HepG2 (cell line): ENCODE results near the gene CAPN10. TPM values are rescaled to one million over a fixed set of nuclear protein-coding genes. Genes with fewer than 3 reads are reported as not detected.

ENCODE experiments used
- ATAC-seq: fragments of 200-7000 bp; cut with Tn5 transposase; 3 replicates; pipeline ENCODE4 v1.9.1; 2020; ENCODE audit warnings: mild to moderate bottlenecking, moderate library complexity
- BruUV-seq: library from RNA; stranded (reverse); fragments of 400-500 nt; replicated peaks from 2 replicates; lab custom pipeline; 2021; lab: Mats Ljungman, UMichigan
- CTCF ChIA-PET: fragments of 300-600 bp; formaldehyde crosslinking; extraction: SDS; loops from one replicate; lab custom pipeline; 2021; ENCODE audit warnings: low total read pairs, inconsistent platforms, low intra/inter-chr PET ratio; lab: Yijun Ruan, JAX
- POLR2A ChIA-PET: fragments of 350-600 bp; sonication (Branson Sonifier 250); formaldehyde crosslinking; loops from one replicate; lab custom pipeline; 2020; ENCODE audit warnings: antibody characterized with exemption, inconsistent platforms; lab: Yijun Ruan, JAX
- DNase-seq: peaks from one replicate; pipeline ENCODE4 v3.0.0-alpha.2; 2015; ENCODE audit warnings: low spot score
- FAIRE-seq: peaks from 3 replicates; lab custom pipeline; 2011; peaks lifted over from hg19 to GRCh38; lab: Jason Lieb, UNC
- H2AFZ ChIP-seq: one replicate; pipeline ENCODE4 v1.6.1; 2011; ENCODE audit warnings: low read length, inconsistent platforms
- H3K27ac ChIP-seq: fragments of 300-600 bp; 3 replicates; pipeline ENCODE4 v1.8.0; 2011; ENCODE audit warnings: mixed run types, mild to moderate bottlenecking, mixed read lengths, low read length, inconsistent platforms; ENCODE audit not compliant: insufficient read depth; ENCODE audit errors: extremely low read length
- H3K27me3 ChIP-seq, 2 experiments: fragments of 200-600 bp in 1 of 2; 2 replicates in 1 of 2; 3 replicates in 1 of 2; pipeline versions ENCODE4 v1.6.0 to v1.8.0; 2011; ENCODE audit warnings: low read length in 2 of 2, mild to moderate bottlenecking in 2 of 2, moderate library complexity in 2 of 2, inconsistent platforms in 1 of 2; ENCODE audit not compliant: insufficient read depth in 2 of 2, control insufficient read depth in 1 of 2
- H3K36me3 ChIP-seq, 2 experiments: fragments of 200-600 bp in 1 of 2; replicated peaks in 1 of 2; 2 replicates in 1 of 2; 3 replicates in 1 of 2; pipeline versions ENCODE4 v1.5.1 to v1.8.0; 2011; ENCODE audit warnings: low read length in 2 of 2, inconsistent platforms in 1 of 2; ENCODE audit not compliant: insufficient read depth in 2 of 2, control insufficient read depth in 1 of 2
- H3K4me1 ChIP-seq: 2 replicates; pipeline ENCODE4 v1.5.1; 2012; ENCODE audit warnings: low read length, inconsistent platforms; ENCODE audit not compliant: insufficient read depth
- H3K4me2 ChIP-seq: 2 replicates; pipeline ENCODE4 v1.6.0; 2011; ENCODE audit warnings: low read depth, low read length, inconsistent platforms
- H3K4me3 ChIP-seq, 3 experiments: fragments of 200-600 bp in 1 of 3; sonication (generic), shearing (Covaris generic) in 1 of 3; replicated peaks in 1 of 3; 2 replicates each; pipeline ENCODE4 v1.5.1; 2011 to 2016; ENCODE audit warnings: low read length in 3 of 3, inconsistent platforms in 2 of 3, low read depth in 2 of 3, mild to moderate bottlenecking in 2 of 3, control low read depth in 1 of 3, mixed read lengths in 1 of 3; ENCODE audit not compliant: insufficient read depth in 1 of 3
- H3K79me2 ChIP-seq: one replicate; pipeline ENCODE4 v1.6.1; 2011; ENCODE audit warnings: low read length, inconsistent platforms; ENCODE audit not compliant: insufficient read depth
- H3K9ac ChIP-seq: 2 replicates; pipeline ENCODE4 v1.6.0; 2011; ENCODE audit warnings: mild to moderate bottlenecking, low read depth, low read length, inconsistent platforms; ENCODE audit not compliant: insufficient read depth
- H3K9me3 ChIP-seq: 2 replicates; pipeline ENCODE4 v1.5.1; 2012; ENCODE audit warnings: mild to moderate bottlenecking, low read length
- H4K20me1 ChIP-seq: 2 replicates; pipeline ENCODE4 v1.6.0; 2011; ENCODE audit warnings: inconsistent platforms, mild to moderate bottlenecking, low read length, moderate library complexity; ENCODE audit not compliant: insufficient read depth
- CENPT ChIP-seq: sonication (generic); formaldehyde crosslinking; IDR thresholded peaks from 2 replicates; pipeline ENCODE4 v1.8.0; 2022; ENCODE audit warnings: low read depth, mild to moderate bottlenecking, moderate library complexity, missing genetic modification reagents
- CSRNP2 ChIP-seq: sonication (generic); formaldehyde crosslinking; conservative IDR thresholded peaks from 2 replicates; pipeline ENCODE4 v1.8.0; 2022; ENCODE audit warnings: low read depth, missing genetic modification reagents
- E2F5 ChIP-seq: sonication (generic); formaldehyde crosslinking; conservative IDR thresholded peaks from 2 replicates; pipeline ENCODE4 v1.4.0; 2020; ENCODE audit warnings: missing genetic modification reagents
- EED ChIP-seq: sonication (generic); formaldehyde crosslinking; IDR thresholded peaks from 2 replicates; pipeline ENCODE4 v1.5.0; 2020; ENCODE audit warnings: mild to moderate bottlenecking, missing genetic modification reagents
- FOXP4 ChIP-seq: sonication (generic); formaldehyde crosslinking; IDR thresholded peaks from 2 replicates; pipeline ENCODE4 v1.4.0; 2020; ENCODE audit warnings: missing genetic modification reagents
- THYN1 ChIP-seq: sonication (generic); formaldehyde crosslinking; IDR thresholded peaks from 2 replicates; pipeline ENCODE4 v1.8.1; 2023; ENCODE audit warnings: low read depth, mild to moderate bottlenecking, moderate library complexity, missing genetic modification reagents, borderline replicate concordance
- XRCC5 ChIP-seq: fragments of 200-400 bp; formaldehyde crosslinking; optimal IDR thresholded peaks from 2 replicates; pipeline ENCODE3; 2017; ENCODE audit warnings: mild to moderate bottlenecking, low read length
- ZFP36L1 ChIP-seq: sonication (generic); formaldehyde crosslinking; IDR thresholded peaks from 2 replicates; pipeline ENCODE4 v1.8.0; 2022; ENCODE audit warnings: mild to moderate bottlenecking, missing genetic modification reagents, moderate library complexity
- ZFP62 ChIP-seq: sonication (generic); formaldehyde crosslinking; IDR thresholded peaks from 2 replicates; pipeline ENCODE4 v1.4.0; 2020; ENCODE audit warnings: missing genetic modification reagents
- ZMYM4 ChIP-seq: sonication (generic); formaldehyde crosslinking; IDR thresholded peaks from 2 replicates; pipeline ENCODE4 v1.8.1; 2023; ENCODE audit warnings: mild to moderate bottlenecking, missing genetic modification reagents
- ZNF280B ChIP-seq: sonication (generic); formaldehyde crosslinking; IDR thresholded peaks from 2 replicates; pipeline ENCODE4 v1.5.0; 2020; ENCODE audit warnings: missing genetic modification reagents, mild to moderate bottlenecking, borderline replicate concordance
- ZNF33B ChIP-seq: sonication (generic); formaldehyde crosslinking; IDR thresholded peaks from 2 replicates; pipeline ENCODE4 v1.5.1; 2020; ENCODE audit warnings: mild to moderate bottlenecking, missing genetic modification reagents
- ZNF496 ChIP-seq: sonication (generic); formaldehyde crosslinking; IDR thresholded peaks from 2 replicates; pipeline ENCODE4 v1.8.1; 2023; ENCODE audit warnings: mild to moderate bottlenecking, moderate library complexity, missing genetic modification reagents; ENCODE audit not compliant: insufficient replicate concordance
- ZNF597 ChIP-seq: sonication (generic); formaldehyde crosslinking; IDR thresholded peaks from 2 replicates; pipeline ENCODE4 v1.5.0; 2020; ENCODE audit warnings: missing genetic modification reagents
- ZNF674 ChIP-seq: sonication (generic); formaldehyde crosslinking; IDR thresholded peaks from 2 replicates; pipeline ENCODE4 v1.5.0; 2020; ENCODE audit warnings: low read depth, mild to moderate bottlenecking, missing genetic modification reagents
- ZNF737 ChIP-seq: sonication (generic); formaldehyde crosslinking; IDR thresholded peaks from 2 replicates; pipeline ENCODE4 v1.5.0; 2020; ENCODE audit warnings: missing genetic modification reagents, mild to moderate bottlenecking, borderline replicate concordance
- ZSCAN12 ChIP-seq: sonication (generic); formaldehyde crosslinking; IDR thresholded peaks from 2 replicates; pipeline ENCODE4 v1.9.0; 2021; ENCODE audit warnings: mild to moderate bottlenecking, missing genetic modification reagents
- WGBS: methylation state at CpG from one replicate; pipeline ENCODE4 v1.1.6; 2017; ENCODE audit warnings: low lambda C conversion rate; 5-methylcytosine and 5-hydroxymethylcytosine counted together
- in situ Hi-C: cut with HindIII; loops from 2 replicates; pipeline ENCODE4 v1.10.0; 2017; ENCODE audit warnings: low pct_unique_long_range_greater_than_20kb; ENCODE audit not compliant: extremely low pct_ligation_motif_present
- intact Hi-C: fragments of 100-400 bp; cut with micrococcal nuclease; formaldehyde crosslinking; loops from one replicate; pipeline ENCODE4 v1.10.0; 2022; ENCODE audit not compliant: unreplicated experiment
- polyA plus RNA-seq, 8 experiments: library from polyadenylated mRNA; depleted of rRNA in 3 of 8; stranded (reverse) in 7 of 8; unstranded in 1 of 8; fragments of >200 nt; fragmentation: Illumina TruSeq in 4 of 8; extraction: Trizol in 4 of 8; gene quantifications; 2 replicates each; pipeline versions ENCODE4 v1.2.1 to v1.2.3, GENCODE V29; 2011 to 2016; ENCODE audit warnings: low read depth in 4 of 8, missing spikeins in 1 of 8, mixed read lengths in 1 of 8; ENCODE audit not compliant: insufficient read depth in 1 of 8
- total RNA-seq, 5 experiments: library from RNA; depleted of rRNA; stranded (reverse); fragments of >200 nt; fragmentation: Illumina TruSeq; extraction: Trizol; gene quantifications; 2 replicates each; pipeline ENCODE4 v1.2.3, GENCODE V29; 2016; ENCODE audit warnings: low read depth in 1 of 5

The CAPN10 gene
- total and polyA plus RNA-seq, 2 of the 13 experiments (the other 11 are each of a cell fraction or from before 2014, with no cell fraction given): 27.6 to 32.4 TPM

GRCh38 chr2:240593026-240593702 lies 6.6 kb downstream of the CAPN10 start:
- Histone ChIP-seq H3K27me3 (no peaks in the 10 kb centered on the region), H4K20me1 (no peaks in the 10 kb centered on the region), H2AFZ (no peak overlapping the region), H3K4me1 (peaks cover 42% of the 10 kb centered on the region), H3K27ac (no peak overlapping the region), H3K9ac (no peak overlapping the region), H3K4me3 (no peak overlapping the region), H3K9me3 (no peaks in the 10 kb centered on the region), H3K79me2 (peaks cover 20% of the 10 kb centered on the region), H3K36me3 (peaks cover 25 to 40% of the 10 kb centered on the region in 2 experiments), H3K4me2 (no peak overlapping the region)
- in situ Hi-C loops: no loop called here
- CTCF ChIA-PET: no interaction called here
- 96% methylated on average over 11 of the region's 20 CpGs for WGBS
- intact Hi-C loops: no loop called here
- DNase-seq (no peak), ATAC-seq (no peak), FAIRE-seq (no peak)
- no TSS peak for BruUV-seq
- POLR2A ChIA-PET: no interaction called here
- no peak for TF ChIP-seq ZNF674 (CRISPR knock-in tag)
- TF ChIP-seq ZNF737: no peak
- no peak for TF ChIP-seq ZFP62 (CRISPR knock-in tag)
- TF ChIP-seq THYN1 (CRISPR knock-in tag): no peak
- TF ChIP-seq ZMYM4 (CRISPR knock-in tag): no peak
- TF ChIP-seq ZNF496: no peak
- TF ChIP-seq CENPT: no peak
- no peak for TF ChIP-seq FOXP4 (CRISPR knock-in tag)
- no peak for TF ChIP-seq ZSCAN12 (CRISPR knock-in tag)
- no peak for TF ChIP-seq ZNF280B (CRISPR knock-in tag)
- no peak for TF ChIP-seq XRCC5
- no peak for TF ChIP-seq ZNF597 (CRISPR knock-in tag)
- TF ChIP-seq E2F5 (CRISPR knock-in tag): no peak
- no peak for TF ChIP-seq EED (CRISPR knock-in tag)
- TF ChIP-seq CSRNP2: no peak
- no peak for TF ChIP-seq ZNF33B (CRISPR knock-in tag)
- TF ChIP-seq ZFP36L1 (CRISPR knock-in tag): no peak
